Measurements from ENCODE around the gene DOCK4.

DNA sequence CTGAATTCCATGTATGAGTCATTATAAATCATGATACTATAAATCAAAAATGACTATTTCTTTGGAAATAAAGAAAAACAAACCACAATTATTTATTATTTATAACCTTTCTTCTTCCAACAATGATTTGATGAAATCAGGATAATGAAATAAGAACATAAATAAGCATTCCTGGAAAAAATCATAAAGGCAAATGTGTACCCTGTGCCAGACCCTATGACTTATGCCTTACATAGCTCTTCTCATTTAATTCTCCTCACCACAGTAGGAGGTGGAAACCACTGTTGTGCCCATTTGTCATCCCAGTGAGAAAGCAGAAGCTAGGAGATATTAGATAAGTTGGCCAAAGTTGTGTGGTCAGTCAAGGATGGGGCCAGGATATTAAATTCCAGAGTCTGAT, 255.1 kb downstream of the DOCK4 start:
- TF ChIP-seq, protein P1, sequence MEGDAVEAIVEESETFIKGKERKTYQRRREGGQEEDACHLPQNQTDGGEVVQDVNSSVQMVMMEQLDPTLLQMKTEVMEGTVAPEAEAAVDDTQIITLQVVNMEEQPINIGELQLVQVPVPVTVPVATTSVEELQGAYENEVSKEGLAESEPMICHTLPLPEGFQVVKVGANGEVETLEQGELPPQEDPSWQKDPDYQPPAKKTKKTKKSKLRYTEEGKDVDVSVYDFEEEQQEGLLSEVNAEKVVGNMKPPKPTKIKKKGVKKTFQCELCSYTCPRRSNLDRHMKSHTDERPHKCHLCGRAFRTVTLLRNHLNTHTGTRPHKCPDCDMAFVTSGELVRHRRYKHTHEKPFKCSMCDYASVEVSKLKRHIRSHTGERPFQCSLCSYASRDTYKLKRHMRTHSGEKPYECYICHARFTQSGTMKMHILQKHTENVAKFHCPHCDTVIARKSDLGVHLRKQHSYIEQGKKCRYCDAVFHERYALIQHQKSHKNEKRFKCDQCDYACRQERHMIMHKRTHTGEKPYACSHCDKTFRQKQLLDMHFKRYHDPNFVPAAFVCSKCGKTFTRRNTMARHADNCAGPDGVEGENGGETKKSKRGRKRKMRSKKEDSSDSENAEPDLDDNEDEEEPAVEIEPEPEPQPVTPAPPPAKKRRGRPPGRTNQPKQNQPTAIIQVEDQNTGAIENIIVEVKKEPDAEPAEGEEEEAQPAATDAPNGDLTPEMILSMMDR (IDR thresholded peaks at IDR 0.05): no peak
- no peak for TF ChIP-seq POLR2A (IDR thresholded peaks at IDR 0.05)

All from esophagus squamous epithelium (tissue), 4 donors.